GM21723 (cell line): ENCODE measurements around the gene MTA2.

Experiments
- ATAC-seq: cut with Tn5 transposase; IDR thresholded peaks from one replicate; pipeline ENCODE4 v1.9.1; 2021; ENCODE audit warnings: mild to moderate bottlenecking, moderate library complexity; ENCODE audit not compliant: unreplicated experiment

The MTA2 gene

GRCh38 chr11:62547691-62548281 lies 53.9 kb downstream of the MTA2 start:
- no peak for ATAC-seq

- no peak for ATAC-seq
Measured at GRCh38 chr11:62546929-62547625, 54.6 kb downstream of the MTA2 start.

GRCh38 chr11:62546244-62546928 lies 55.3 kb downstream of the MTA2 start, which contains the start of gene AHNAK:
Gene AHNAK (minus strand): TSS chr11:62546806. CDS start chr11:62536098, 10,708 bp downstream.
- ATAC-seq = no peak

GRCh38 chr11:62545437-62546243 lies 56.0 kb downstream of the MTA2 start:
- ATAC-seq = no peak

- no peak for ATAC-seq
Measured at GRCh38 chr11:62544581-62545436, 56.9 kb downstream of the MTA2 start.

- ATAC-seq = no peak
Measured at GRCh38 chr11:62543680-62544444, 57.8 kb downstream of the MTA2 start.
